Neural progenitor cell (in vitro differentiated cells): ENCODE results near the gene MGST2. TPM values are rescaled to one million over a fixed set of nuclear protein-coding genes. Genes with fewer than 3 reads are reported as not detected.
A peak's percentile ranks its signal among the peaks of the same experiment; 100 is the strongest.

Source experiments
- DNase-seq: peaks from one replicate; pipeline ENCODE4 v3.0.0-alpha.2; 2016; ENCODE audit warnings: low spot score
- H2AFZ ChIP-seq: fragments of 200-600 bp; sonication (generic); replicated peaks from 2 replicates; pipeline ENCODE4 v1.6.1; 2016; ENCODE audit warnings: antibody characterized with exemption
- H3F3A ChIP-seq: fragments of 200-600 bp; sonication (generic); 2 replicates; pipeline ENCODE4 v1.6.1; 2016; ENCODE audit warnings: antibody characterized with exemption, low read depth
- H3K27ac ChIP-seq: fragments of 200-600 bp; sonication (generic); 2 replicates; pipeline ENCODE4 v1.5.1; 2016; ENCODE audit warnings: mild to moderate bottlenecking
- H3K27me3 ChIP-seq: fragments of 200-600 bp; sonication (generic); 2 replicates; pipeline ENCODE4 v1.6.1; 2016; ENCODE audit warnings: mild to moderate bottlenecking, moderate library complexity
- H3K36me3 ChIP-seq: fragments of 200-600 bp; sonication (generic); 2 replicates; pipeline ENCODE4 v1.5.1; 2016
- H3K4me1 ChIP-seq: fragments of 200-600 bp; sonication (generic); 2 replicates; pipeline ENCODE4 v1.6.1; 2016; ENCODE audit warnings: mixed run types
- H3K4me2 ChIP-seq: fragments of 200-600 bp; sonication (generic); 2 replicates; pipeline ENCODE4 v1.6.1; 2016
- H3K4me3 ChIP-seq: fragments of 200-600 bp; sonication (generic); 2 replicates; pipeline ENCODE4 v1.5.1; 2016
- H3K79me2 ChIP-seq: fragments of 200-600 bp; sonication (generic); 2 replicates; pipeline ENCODE4 v1.6.1; 2016; ENCODE audit warnings: low read depth
- H3K9ac ChIP-seq: fragments of 200-600 bp; sonication (generic); 2 replicates; pipeline ENCODE4 v1.6.1; 2016
- H3K9me3 ChIP-seq: fragments of 200-600 bp; sonication (generic); 2 replicates; pipeline ENCODE4 v1.5.1; 2016; ENCODE audit warnings: low read depth
- H4K20me1 ChIP-seq: fragments of 200-600 bp; sonication (generic); 2 replicates; pipeline ENCODE4 v1.6.1; 2016; ENCODE audit warnings: low read depth
- H3K27ac Mint-ChIP-seq: 3 replicates; pipeline ENCODE4 v1.8.0; 2021; ENCODE audit warnings: mixed read lengths
- H3K27me3 Mint-ChIP-seq: 2 replicates; pipeline ENCODE4 v1.8.0; 2022; ENCODE audit warnings: low read depth, mild to moderate bottlenecking, inconsistent platforms, moderate library complexity, mixed read lengths; ENCODE audit not compliant: insufficient read depth
- H3K36me3 Mint-ChIP-seq: 3 replicates; pipeline ENCODE4 v1.8.0; 2021; ENCODE audit warnings: mixed read lengths
- H3K4me1 Mint-ChIP-seq: 3 replicates; pipeline ENCODE4 v1.8.0; 2021; ENCODE audit warnings: mixed read lengths
- H3K4me3 Mint-ChIP-seq: 3 replicates; pipeline ENCODE4 v1.8.0; 2021; ENCODE audit warnings: mild to moderate bottlenecking, moderate library complexity, mixed read lengths
- H3K9me3 Mint-ChIP-seq: 3 replicates; pipeline ENCODE4 v1.8.0; 2020; ENCODE audit warnings: mixed read lengths
- CTCF ChIP-seq: fragments of 200-600 bp; sonication (generic); IDR thresholded peaks from 2 replicates; pipeline ENCODE4 v1.5.1; 2017; ENCODE audit warnings: antibody characterized with exemption, mild to moderate bottlenecking
- EZH2 ChIP-seq: fragments of 200-600 bp; sonication (generic); IDR thresholded peaks from 2 replicates; pipeline ENCODE4 v1.6.1; 2017; ENCODE audit warnings: antibody characterized with exemption, mild to moderate bottlenecking, moderate library complexity
- EZH2phosphoT487 ChIP-seq: fragments of 200-600 bp; sonication (generic); IDR thresholded peaks from 2 replicates; pipeline ENCODE4 v1.6.1; 2017; ENCODE audit warnings: antibody characterized with exemption
- total RNA-seq: library from RNA; depleted of rRNA; stranded (reverse); fragments of >200 nt; gene quantifications from 2 replicates; pipeline ENCODE4 v1.2.3, GENCODE V29; 2015; ENCODE audit warnings: low replicate concordance

Gene MGST2
- total RNA-seq, 1 donor from 2014 or later, result 4.4 TPM

DNA sequence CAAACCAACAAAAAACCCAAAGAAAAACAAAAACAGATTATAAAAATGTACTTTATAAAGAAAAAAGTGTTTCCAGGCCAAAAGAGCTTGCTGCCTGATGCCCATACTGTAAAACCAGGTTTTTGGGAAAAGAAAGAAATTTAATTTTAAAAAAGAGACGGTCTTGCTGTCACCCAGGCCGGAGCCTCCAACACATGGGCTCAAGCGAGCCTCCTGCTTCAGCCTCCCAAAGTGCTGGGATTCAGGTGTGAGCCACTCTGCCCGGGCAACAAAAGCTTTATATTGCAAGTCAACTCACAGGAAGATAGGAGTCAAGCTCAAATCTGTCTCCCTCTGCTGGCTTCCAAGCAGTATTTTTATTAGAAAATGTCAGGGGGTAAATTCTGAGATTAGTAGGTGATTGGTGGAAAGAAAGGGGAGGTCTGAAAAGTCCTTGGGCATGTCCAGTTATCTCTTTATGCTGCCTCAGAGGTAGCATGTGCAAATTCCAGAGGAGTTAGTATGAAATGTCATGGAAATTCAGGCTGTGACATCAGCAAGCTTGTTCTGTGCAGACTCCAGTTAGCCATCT lies 39.4 kb downstream of the MGST2 start:
- TF ChIP-seq CTCF, result peak; percentile 25
- TF ChIP-seq EZH2, result no peak
- Histone ChIP-seq H2AFZ (no peak overlapping the region), H4K20me1 (no peaks in the 10 kb centered on the region), H3K4me2 (no peak overlapping the region), H3K4me1 (peaks cover 1% of the 10 kb centered on the region), H3K9ac (no peak overlapping the region), H3F3A (no peaks in the 10 kb centered on the region), H3K4me3 (no peak overlapping the region), H3K36me3 (no peaks in the 10 kb centered on the region), H3K27me3 (no peaks in the 10 kb centered on the region), H3K79me2 (no peaks in the 10 kb centered on the region), H3K9me3 (no peaks in the 10 kb centered on the region), H3K27ac (no peak overlapping the region)
- H3K9me3 Mint-ChIP-seq, result peaks cover 14% of the 10 kb centered on the region
- peaks cover 32% of the 10 kb centered on the region for H3K36me3 Mint-ChIP-seq
- no peak overlapping the region for H3K4me3 Mint-ChIP-seq
- H3K27ac Mint-ChIP-seq, result no peak overlapping the region
- no peak for DNase-seq
- H3K4me1 Mint-ChIP-seq, result no peaks in the 10 kb centered on the region
- H3K27me3 Mint-ChIP-seq, result peaks cover 2% of the 10 kb centered on the region

- Histone ChIP-seq H2AFZ (no peak overlapping the region), H3K4me1 (peaks cover 11% of the 10 kb centered on the region), H3F3A (no peaks in the 10 kb centered on the region), H3K9ac (no peak overlapping the region), H3K79me2 (no peaks in the 10 kb centered on the region), H3K4me2 (no peak overlapping the region), H3K9me3 (no peaks in the 10 kb centered on the region), H3K27me3 (no peaks in the 10 kb centered on the region), H3K4me3 (no peak overlapping the region), H3K36me3 (no peaks in the 10 kb centered on the region), H3K27ac (no peak overlapping the region), H4K20me1 (no peaks in the 10 kb centered on the region)
- Mint-ChIP-seq H3K9me3 (peaks cover 10% of the 10 kb centered on the region), H3K27me3 (peaks cover 4% of the 10 kb centered on the region), H3K27ac (no peak overlapping the region), H3K36me3 (peaks cover 30% of the 10 kb centered on the region), H3K4me1 (peaks cover 2% of the 10 kb centered on the region), H3K4me3 (no peak overlapping the region)
- DNase-seq, result no peak
- no peak for TF ChIP-seq CTCF
- TF ChIP-seq EZH2phosphoT487, result no peak
- TF ChIP-seq EZH2, result no peak
These were observed 44.0 kb downstream of the MGST2 start for GRCh38 chr4:139709660-139710059.

- peaks cover 11% of the 10 kb centered on the region for H3K4me1 ChIP-seq
- H2AFZ ChIP-seq, result no peak overlapping the region
- no peaks in the 10 kb centered on the region for H3K36me3 ChIP-seq
- peaks cover 4% of the 10 kb centered on the region for H3K27me3 Mint-ChIP-seq
- H3K9me3 ChIP-seq, result no peaks in the 10 kb centered on the region
- no peak overlapping the region for H3K27ac ChIP-seq
- no peak overlapping the region for H3K9ac ChIP-seq
- no peaks in the 10 kb centered on the region for H4K20me1 ChIP-seq
- no peaks in the 10 kb centered on the region for H3F3A ChIP-seq
- no peak overlapping the region for H3K4me2 ChIP-seq
- peaks cover under 1% of the 10 kb centered on the region for H3K27me3 ChIP-seq
- H3K79me2 ChIP-seq, result no peaks in the 10 kb centered on the region
- H3K27ac Mint-ChIP-seq, result no peak overlapping the region
- peaks cover 30% of the 10 kb centered on the region for H3K36me3 Mint-ChIP-seq
- TF ChIP-seq EZH2phosphoT487 (no peak), CTCF (no peak), EZH2 (no peak)
- no peak for DNase-seq
- peaks cover 2% of the 10 kb centered on the region for H3K4me1 Mint-ChIP-seq
- no peak overlapping the region for H3K4me3 Mint-ChIP-seq
- peaks cover 10% of the 10 kb centered on the region for H3K9me3 Mint-ChIP-seq
- no peak overlapping the region for H3K4me3 ChIP-seq
These were observed 44.5 kb downstream of the MGST2 start for GRCh38 chr4:139710073-139710472.
